Measurements from ENCODE around the gene MRE11. TPM values are rescaled to one million over a fixed set of nuclear protein-coding genes. Genes with fewer than 3 reads are reported as not detected.

Gene MRE11
- total and polyA plus RNA-seq, 10 of the 15 experiments (the other 5 are each of a cell fraction or from before 2014, with no cell fraction given), result 16.2 to 39.2 (median 26.9) TPM

- TF ChIP-seq BMI1 (IDR thresholded peaks at IDR 0.05; ENCODE audit: borderline replicate concordance), result peak; percentile 87
- TF ChIP-seq NFIC (IDR thresholded peaks at IDR 0.05; ENCODE audit: low read depth, low read length), result no peak
- no peak for TF ChIP-seq POU2F2 (IDR thresholded peaks at IDR 0.05; ENCODE audit: borderline replicate concordance, low read depth, low read length)
Observed at GRCh38 chr11:94511932-94512781, 18.5 kb upstream of the MRE11 start, which contains the start of gene C11orf97 (continued).

- POLR2A ChIA-PET, result no interaction called here
- peaks cover 0 to 1% of the 10 kb centered on the region in 2 experiments; a peak in 1 of 4 replicates for H3K27me3 ChIP-seq (replicated peaks in 1 of 2; ENCODE audit: control insufficient read depth in 2 of 2, insufficient read depth in 2 of 2, low read length in 1 of 2)
- H3K79me2 ChIP-seq (ENCODE audit: control insufficient read depth, insufficient read depth, low read length), result no peaks in the 10 kb centered on the region
- intact Hi-C loops (cut with micrococcal nuclease; ENCODE audit: unreplicated experiment), result no loop called here
- SMC1A ChIA-PET (ENCODE audit: uncharacterized antibody, unreplicated experiment), result interaction anchor here (0.8 to 2.2 kb wide), 10 partner anchors 10 to 612 kb away, joined by 3 to 8 read pairs (median 4); no protein-coding TSS in a partner anchor
- WGBS (ENCODE audit: insufficient coverage, insufficient replicate concordance, low lambda C conversion rate, missing lambda C conversion rate), result 51% methylated on average over 4 of the region's 4 CpGs
- no peaks in the 10 kb centered on the region for H4K20me1 ChIP-seq (ENCODE audit: control insufficient read depth, insufficient read depth)
- H3K27ac ChIP-seq (ENCODE audit: control insufficient read depth, insufficient read depth), result no peak overlapping the region
- no TSS peak for BruUV-seq (replicated peaks)
- no peak overlapping the region for H3K9ac ChIP-seq (ENCODE audit: control insufficient read depth, insufficient read depth, low read length)
- no peak for DNase-seq (ENCODE audit: low read depth, low spot score)
- CTCF ChIA-PET, result interaction anchor here (0.6 to 4.7 kb wide), 12 partner anchors 11 to 612 kb away, joined by 3 to 32 read pairs (median 5); no protein-coding TSS in a partner anchor
- ATAC-seq, result no peak
- no peaks in the 10 kb centered on the region for H3K4me1 ChIP-seq (ENCODE audit: control insufficient read depth, insufficient read depth, low read length)
- H3K4me3 ChIP-seq, result no peak overlapping the region
- no peak for FAIRE-seq
- no peaks in the 10 kb centered on the region for H3K9me3 ChIP-seq (replicated peaks; ENCODE audit: control insufficient read depth, insufficient read depth, low read length)
- in situ Hi-C loops (cut with MboI), result loop anchor here (10.0 kb wide), 1 partner anchor 613 kb away; no protein-coding TSS in a partner anchor
- no peak overlapping the region for H2AFZ ChIP-seq (ENCODE audit: control insufficient read depth, low read depth, low read length)
- H3K4me2 ChIP-seq (ENCODE audit: control insufficient read depth, insufficient read depth), result no peak overlapping the region
- RAD21 ChIA-PET (ENCODE audit: unreplicated experiment), result interaction anchor here (0.8 to 1.4 kb wide), 3 partner anchors 9 to 612 kb away, joined by 3 to 8 read pairs (median 4); no protein-coding TSS in a partner anchor
- no peaks in the 10 kb centered on the region for H3K36me3 ChIP-seq (ENCODE audit: control insufficient read depth in 2 of 2, insufficient read depth in 2 of 2, low read length in 1 of 2)
- TF ChIP-seq TCF12 (IDR thresholded peaks at IDR 0.05; ENCODE audit: low read depth, low read length) (no peak), BACH1 (IDR thresholded peaks at IDR 0.05; ENCODE audit: borderline replicate concordance) (no peak), GATAD2B (conservative IDR thresholded peaks at IDR 0.05; ENCODE audit: low read depth) (no peak), NR2F1 (conservative IDR thresholded peaks at IDR 0.05) (no peak), POLR2AphosphoS5 (IDR thresholded peaks at IDR 0.05; ENCODE audit: low read length) (no peak), MTA2 (IDR thresholded peaks at IDR 0.05; ENCODE audit: low read depth) (no peak), TBL1XR1 (IDR thresholded peaks at IDR 0.05; ENCODE audit: low read depth, low read length) (no peak), TARDBP (IDR thresholded peaks at IDR 0.05; ENCODE audit: borderline replicate concordance) (no peak), EGR1 (IDR thresholded peaks at IDR 0.05; ENCODE audit: borderline replicate concordance in 1 of 2, low read depth in 2 of 2, low read length in 2 of 2) (no peak), ASH2L (IDR thresholded peaks at IDR 0.05; ENCODE audit: borderline replicate concordance, low read depth) (no peak), CREB1 (IDR thresholded peaks at IDR 0.05; ENCODE audit: low read depth) (no peak), TCF7 (IDR thresholded peaks at IDR 0.05; ENCODE audit: borderline replicate concordance) (no peak), KAT2A (conservative IDR thresholded peaks at IDR 0.05; ENCODE audit: control insufficient read depth, low read depth, low read length) (no peak), ZBED1 (IDR thresholded peaks at IDR 0.05; ENCODE audit: borderline replicate concordance) (no peak)
- TF ChIP-seq, protein P1, sequence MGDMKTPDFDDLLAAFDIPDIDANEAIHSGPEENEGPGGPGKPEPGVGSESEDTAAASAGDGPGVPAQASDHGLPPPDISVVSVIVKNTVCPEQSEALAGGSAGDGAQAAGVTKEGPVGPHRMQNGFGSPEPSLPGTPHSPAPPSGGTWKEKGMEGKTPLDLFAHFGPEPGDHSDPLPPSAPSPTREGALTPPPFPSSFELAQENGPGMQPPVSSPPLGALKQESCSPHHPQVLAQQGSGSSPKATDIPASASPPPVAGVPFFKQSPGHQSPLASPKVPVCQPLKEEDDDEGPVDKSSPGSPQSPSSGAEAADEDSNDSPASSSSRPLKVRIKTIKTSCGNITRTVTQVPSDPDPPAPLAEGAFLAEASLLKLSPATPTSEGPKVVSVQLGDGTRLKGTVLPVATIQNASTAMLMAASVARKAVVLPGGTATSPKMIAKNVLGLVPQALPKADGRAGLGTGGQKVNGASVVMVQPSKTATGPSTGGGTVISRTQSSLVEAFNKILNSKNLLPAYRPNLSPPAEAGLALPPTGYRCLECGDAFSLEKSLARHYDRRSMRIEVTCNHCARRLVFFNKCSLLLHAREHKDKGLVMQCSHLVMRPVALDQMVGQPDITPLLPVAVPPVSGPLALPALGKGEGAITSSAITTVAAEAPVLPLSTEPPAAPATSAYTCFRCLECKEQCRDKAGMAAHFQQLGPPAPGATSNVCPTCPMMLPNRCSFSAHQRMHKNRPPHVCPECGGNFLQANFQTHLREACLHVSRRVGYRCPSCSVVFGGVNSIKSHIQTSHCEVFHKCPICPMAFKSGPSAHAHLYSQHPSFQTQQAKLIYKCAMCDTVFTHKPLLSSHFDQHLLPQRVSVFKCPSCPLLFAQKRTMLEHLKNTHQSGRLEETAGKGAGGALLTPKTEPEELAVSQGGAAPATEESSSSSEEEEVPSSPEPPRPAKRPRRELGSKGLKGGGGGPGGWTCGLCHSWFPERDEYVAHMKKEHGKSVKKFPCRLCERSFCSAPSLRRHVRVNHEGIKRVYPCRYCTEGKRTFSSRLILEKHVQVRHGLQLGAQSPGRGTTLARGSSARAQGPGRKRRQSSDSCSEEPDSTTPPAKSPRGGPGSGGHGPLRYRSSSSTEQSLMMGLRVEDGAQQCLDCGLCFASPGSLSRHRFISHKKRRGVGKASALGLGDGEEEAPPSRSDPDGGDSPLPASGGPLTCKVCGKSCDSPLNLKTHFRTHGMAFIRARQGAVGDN (IDR thresholded peaks at IDR 0.05), result no peak
- TF ChIP-seq, protein P2, sequence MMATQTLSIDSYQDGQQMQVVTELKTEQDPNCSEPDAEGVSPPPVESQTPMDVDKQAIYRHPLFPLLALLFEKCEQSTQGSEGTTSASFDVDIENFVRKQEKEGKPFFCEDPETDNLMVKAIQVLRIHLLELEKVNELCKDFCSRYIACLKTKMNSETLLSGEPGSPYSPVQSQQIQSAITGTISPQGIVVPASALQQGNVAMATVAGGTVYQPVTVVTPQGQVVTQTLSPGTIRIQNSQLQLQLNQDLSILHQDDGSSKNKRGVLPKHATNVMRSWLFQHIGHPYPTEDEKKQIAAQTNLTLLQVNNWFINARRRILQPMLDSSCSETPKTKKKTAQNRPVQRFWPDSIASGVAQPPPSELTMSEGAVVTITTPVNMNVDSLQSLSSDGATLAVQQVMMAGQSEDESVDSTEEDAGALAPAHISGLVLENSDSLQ (IDR thresholded peaks at IDR 0.05), result no peak
Observed at GRCh38 chr11:94507485-94507884, 13.8 kb upstream of the MRE11 start.
